ENCODE measurements around the gene NCK2.

DNA sequence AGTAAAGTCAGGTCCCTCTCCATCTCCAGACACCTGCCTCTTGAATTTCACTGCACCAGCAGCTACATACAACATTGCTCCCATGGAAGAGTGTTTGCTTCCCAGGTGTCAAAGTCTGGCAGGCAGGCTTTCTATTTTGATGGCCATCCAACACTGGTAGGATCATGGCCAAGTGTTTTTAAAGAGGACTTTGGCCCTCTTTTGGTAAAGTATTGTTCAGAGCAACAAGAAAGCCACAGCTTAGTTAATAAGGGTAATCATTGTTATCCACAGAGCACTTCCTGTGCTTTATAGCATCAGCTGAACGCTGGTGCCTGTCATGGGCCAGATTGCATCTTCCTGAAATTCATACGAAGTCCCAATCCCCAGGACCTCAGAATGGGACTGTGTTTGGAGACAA lies 133.2 kb downstream of the NCK2 start:
- TF ChIP-seq POLR2AphosphoS5 (IDR thresholded peaks at IDR 0.05; ENCODE audit: low read depth, low read length) (no peak), SPI1 (IDR thresholded peaks at IDR 0.05; ENCODE audit: low read depth, low read length) (no peak), POLR2A (IDR thresholded peaks at IDR 0.05; ENCODE audit: low read depth, low read length) (no peak), TAF1 (IDR thresholded peaks at IDR 0.05; ENCODE audit: low read depth, low read length) (no peak), POU2F2 (IDR thresholded peaks at IDR 0.05; ENCODE audit: low read depth, low read length) (no peak), PAX5 (IDR thresholded peaks at IDR 0.05; ENCODE audit: insufficient read depth, low read length, severe bottlenecking) (no peak)

Data from GM12891 (cell line).